ENCODE results near the gene CACNB2.

DNA sequence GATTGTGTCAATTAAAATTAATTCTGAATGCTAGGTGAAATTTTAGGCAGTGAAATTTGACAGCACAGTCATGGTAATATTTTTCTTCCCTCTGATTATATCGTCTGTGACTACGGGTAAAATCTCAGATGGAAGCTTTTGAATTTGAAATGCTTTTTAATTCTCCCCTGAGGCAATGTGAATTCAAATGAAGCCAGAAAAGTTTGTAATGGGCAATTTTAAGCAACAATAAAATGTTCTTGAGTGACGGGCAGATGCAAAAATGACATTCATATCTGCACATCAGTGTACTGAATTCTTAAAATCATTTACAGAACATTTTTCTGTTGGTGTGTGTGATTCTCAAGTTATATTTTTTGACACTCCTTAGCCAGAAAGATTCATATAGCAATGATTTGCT, 376.6 kb downstream of the CACNB2 start:
- TF ChIP-seq CTCF (IDR thresholded peaks at IDR 0.05; ENCODE audit: insufficient read depth, low read length) (no peak), POLR2AphosphoS5 (IDR thresholded peaks at IDR 0.05; ENCODE audit: low read depth) (no peak), GABPA (IDR thresholded peaks at IDR 0.05; ENCODE audit: low read depth) (no peak)
- TF ChIP-seq, protein P1, sequence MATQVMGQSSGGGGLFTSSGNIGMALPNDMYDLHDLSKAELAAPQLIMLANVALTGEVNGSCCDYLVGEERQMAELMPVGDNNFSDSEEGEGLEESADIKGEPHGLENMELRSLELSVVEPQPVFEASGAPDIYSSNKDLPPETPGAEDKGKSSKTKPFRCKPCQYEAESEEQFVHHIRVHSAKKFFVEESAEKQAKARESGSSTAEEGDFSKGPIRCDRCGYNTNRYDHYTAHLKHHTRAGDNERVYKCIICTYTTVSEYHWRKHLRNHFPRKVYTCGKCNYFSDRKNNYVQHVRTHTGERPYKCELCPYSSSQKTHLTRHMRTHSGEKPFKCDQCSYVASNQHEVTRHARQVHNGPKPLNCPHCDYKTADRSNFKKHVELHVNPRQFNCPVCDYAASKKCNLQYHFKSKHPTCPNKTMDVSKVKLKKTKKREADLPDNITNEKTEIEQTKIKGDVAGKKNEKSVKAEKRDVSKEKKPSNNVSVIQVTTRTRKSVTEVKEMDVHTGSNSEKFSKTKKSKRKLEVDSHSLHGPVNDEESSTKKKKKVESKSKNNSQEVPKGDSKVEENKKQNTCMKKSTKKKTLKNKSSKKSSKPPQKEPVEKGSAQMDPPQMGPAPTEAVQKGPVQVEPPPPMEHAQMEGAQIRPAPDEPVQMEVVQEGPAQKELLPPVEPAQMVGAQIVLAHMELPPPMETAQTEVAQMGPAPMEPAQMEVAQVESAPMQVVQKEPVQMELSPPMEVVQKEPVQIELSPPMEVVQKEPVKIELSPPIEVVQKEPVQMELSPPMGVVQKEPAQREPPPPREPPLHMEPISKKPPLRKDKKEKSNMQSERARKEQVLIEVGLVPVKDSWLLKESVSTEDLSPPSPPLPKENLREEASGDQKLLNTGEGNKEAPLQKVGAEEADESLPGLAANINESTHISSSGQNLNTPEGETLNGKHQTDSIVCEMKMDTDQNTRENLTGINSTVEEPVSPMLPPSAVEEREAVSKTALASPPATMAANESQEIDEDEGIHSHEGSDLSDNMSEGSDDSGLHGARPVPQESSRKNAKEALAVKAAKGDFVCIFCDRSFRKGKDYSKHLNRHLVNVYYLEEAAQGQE (IDR thresholded peaks at IDR 0.05; ENCODE audit: insufficient replicate concordance, low read depth) = no peak

Data from HL-60 (cell line).